Upper lobe of right lung (tissue), 1 donor: Measurements from ENCODE around the gene SPINK7. TPM values are rescaled to one million over a fixed set of nuclear protein-coding genes. Genes with fewer than 3 reads are reported as not detected.

Experiments
- ATAC-seq: fragments of 200-7000 bp; cut with Tn5 transposase; one replicate; pipeline ENCODE4 v1.9.1; 2020; ENCODE audit warnings: mild to moderate bottlenecking, moderate library complexity
- DNase-seq: peaks from one replicate; pipeline ENCODE4 v3.0.0-alpha.2; 2020
- H3K27ac ChIP-seq: fragments of 200-600 bp; one replicate; pipeline ENCODE4 v1.8.0; 2022
- H3K27me3 ChIP-seq: fragments of 200-600 bp; one replicate; pipeline ENCODE4 v1.8.0; 2022; ENCODE audit warnings: mild to moderate bottlenecking
- H3K36me3 ChIP-seq: fragments of 200-600 bp; one replicate; pipeline ENCODE4 v1.8.0; 2022
- H3K4me1 ChIP-seq: fragments of 200-600 bp; one replicate; pipeline ENCODE4 v1.8.0; 2022
- H3K4me3 ChIP-seq: fragments of 200-600 bp; one replicate; pipeline ENCODE4 v1.8.0; 2022; ENCODE audit warnings: mild to moderate bottlenecking
- H3K9me3 ChIP-seq: fragments of 200-600 bp; one replicate; pipeline ENCODE4 v1.8.0; 2022
- intact Hi-C: fragments of 100-400 bp; cut with DNase I; formaldehyde crosslinking; loops from one replicate; pipeline ENCODE4 v1.11.0; 2022
- total RNA-seq: library from RNA; stranded (reverse); fragmentation: NEBNext Ultra II Directional; extraction: Animal tissue kit (Norgen Biotek cat#: 25700); gene quantifications from one replicate; pipeline ENCODE4 v1.2.1, GENCODE V29; 2021
- TF ChIP-seq, protein P1 (sequence below): fragments of 200-600 bp; IDR thresholded peaks from one replicate; pipeline ENCODE4 v1.8.0; 2022; ENCODE audit warnings: antibody characterized with exemption
- donor health status: DM: no; HTN: yes; CAD: no; lungs with severe emphysema.

SPINK7 gene
- total RNA-seq, 1 donor from 2014 or later, result not detected

DNA sequence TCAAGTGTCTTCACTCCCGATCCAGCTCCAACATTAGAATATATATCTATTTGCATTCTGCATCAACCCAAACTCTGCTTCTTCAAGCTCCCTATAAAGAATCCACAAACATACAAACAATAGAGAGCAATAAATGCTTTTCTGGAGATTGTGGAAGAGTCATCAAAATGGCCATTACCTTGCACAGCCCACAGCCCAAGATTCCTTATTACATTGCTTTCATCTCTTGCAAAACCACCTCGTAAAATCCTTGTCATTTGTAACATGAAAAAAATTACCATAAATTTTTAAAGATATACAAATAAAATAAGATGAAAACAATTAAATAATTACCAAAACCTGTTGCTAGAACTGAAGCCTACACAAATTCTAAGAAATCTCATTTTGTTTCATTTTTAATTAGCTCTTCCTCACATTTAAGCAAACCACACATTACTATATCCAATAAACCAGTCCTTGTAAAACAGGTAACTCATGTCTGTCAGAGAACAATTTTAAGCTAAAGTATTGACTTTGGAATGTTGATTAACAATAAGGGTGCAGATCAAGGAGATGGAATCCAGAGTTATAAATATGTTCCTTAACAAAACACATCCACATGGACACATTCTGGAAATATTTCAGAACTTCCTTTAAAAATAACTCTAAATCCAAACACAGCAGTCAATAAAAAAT is 30.3 kb downstream of the SPINK7 start:
- Histone ChIP-seq H3K36me3 (no peaks in the 10 kb centered on the region), H3K9me3 (no peaks in the 10 kb centered on the region), H3K27me3 (no peaks in the 10 kb centered on the region), H3K4me3 (no peak overlapping the region), H3K4me1 (no peaks in the 10 kb centered on the region), H3K27ac (no peak overlapping the region)
- TF ChIP-seq, protein P1, sequence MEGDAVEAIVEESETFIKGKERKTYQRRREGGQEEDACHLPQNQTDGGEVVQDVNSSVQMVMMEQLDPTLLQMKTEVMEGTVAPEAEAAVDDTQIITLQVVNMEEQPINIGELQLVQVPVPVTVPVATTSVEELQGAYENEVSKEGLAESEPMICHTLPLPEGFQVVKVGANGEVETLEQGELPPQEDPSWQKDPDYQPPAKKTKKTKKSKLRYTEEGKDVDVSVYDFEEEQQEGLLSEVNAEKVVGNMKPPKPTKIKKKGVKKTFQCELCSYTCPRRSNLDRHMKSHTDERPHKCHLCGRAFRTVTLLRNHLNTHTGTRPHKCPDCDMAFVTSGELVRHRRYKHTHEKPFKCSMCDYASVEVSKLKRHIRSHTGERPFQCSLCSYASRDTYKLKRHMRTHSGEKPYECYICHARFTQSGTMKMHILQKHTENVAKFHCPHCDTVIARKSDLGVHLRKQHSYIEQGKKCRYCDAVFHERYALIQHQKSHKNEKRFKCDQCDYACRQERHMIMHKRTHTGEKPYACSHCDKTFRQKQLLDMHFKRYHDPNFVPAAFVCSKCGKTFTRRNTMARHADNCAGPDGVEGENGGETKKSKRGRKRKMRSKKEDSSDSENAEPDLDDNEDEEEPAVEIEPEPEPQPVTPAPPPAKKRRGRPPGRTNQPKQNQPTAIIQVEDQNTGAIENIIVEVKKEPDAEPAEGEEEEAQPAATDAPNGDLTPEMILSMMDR, result no peak
- intact Hi-C loops, result no loop called here
- DNase-seq, result no peak
- ATAC-seq, result no peak

DNA sequence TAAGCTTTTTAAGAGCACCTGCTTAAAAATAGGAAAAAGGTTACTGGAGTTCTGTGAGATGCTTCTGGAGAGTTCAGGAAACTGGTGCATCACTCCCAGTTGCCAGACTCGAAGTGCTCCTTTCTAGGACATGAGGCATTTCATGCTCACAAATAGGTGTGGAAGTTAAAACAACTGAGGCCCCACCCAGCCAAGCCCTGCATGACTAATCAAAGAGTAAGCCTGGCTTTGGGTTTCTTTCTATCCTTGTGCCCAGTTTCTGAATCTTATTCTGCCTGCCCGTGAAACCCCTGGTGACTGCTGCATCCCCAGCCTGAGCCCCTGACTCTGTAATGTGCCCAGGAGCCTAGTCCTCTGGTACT is 30.8 kb downstream of the SPINK7 start:
- DNase-seq (no peak), ATAC-seq (no peak)
- TF ChIP-seq, protein P1, result no peak
- intact Hi-C loops, result no loop called here
- Histone ChIP-seq H3K9me3 (no peaks in the 10 kb centered on the region), H3K27me3 (no peaks in the 10 kb centered on the region), H3K4me3 (no peak overlapping the region), H3K4me1 (no peaks in the 10 kb centered on the region), H3K27ac (no peak overlapping the region), H3K36me3 (no peaks in the 10 kb centered on the region)

DNA sequence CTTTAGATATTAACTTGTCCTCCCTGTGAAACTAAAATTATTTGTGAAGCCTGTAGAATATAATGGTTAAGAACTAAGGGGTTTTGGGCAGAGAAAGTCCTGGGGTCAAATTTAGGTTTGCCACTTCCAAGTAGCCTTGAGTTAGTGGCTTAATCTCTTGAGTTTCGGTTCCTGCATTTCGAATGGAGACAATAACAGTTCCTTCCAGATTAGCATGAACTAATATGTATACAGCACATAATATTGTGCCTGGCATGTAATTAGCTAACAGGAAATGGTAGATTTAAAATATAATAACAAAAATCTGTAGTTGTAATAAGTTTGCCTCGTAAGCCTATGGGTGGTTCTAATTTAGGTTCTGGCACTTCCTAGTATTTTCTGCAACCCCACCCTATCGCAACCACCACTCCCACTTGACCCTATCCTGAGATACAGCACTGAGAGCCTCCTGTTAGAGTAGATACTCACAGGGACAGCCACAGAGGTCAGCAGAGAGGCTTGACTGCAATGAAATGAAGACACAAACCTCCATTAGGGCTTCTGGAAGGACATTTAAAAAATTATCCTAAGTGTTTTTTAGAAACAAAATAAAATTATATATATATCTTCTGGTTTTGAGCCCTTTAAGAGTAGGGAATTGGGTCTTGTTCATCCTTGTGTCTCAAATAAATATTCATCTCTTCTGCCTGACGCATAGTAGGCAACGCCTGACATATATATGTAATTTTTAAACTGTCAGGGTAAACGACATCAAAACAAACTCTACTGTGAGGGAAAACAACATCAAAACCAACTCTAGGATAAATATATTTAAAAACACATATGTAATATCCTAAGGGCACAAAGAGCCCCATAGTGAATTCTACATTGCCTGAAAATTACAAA is 31.6 kb downstream of the SPINK7 start:
- H3K4me3 ChIP-seq, result no peak overlapping the region
- no peaks in the 10 kb centered on the region for H3K36me3 ChIP-seq
- no peaks in the 10 kb centered on the region for H3K27me3 ChIP-seq
- no peaks in the 10 kb centered on the region for H3K4me1 ChIP-seq
- H3K9me3 ChIP-seq, result no peaks in the 10 kb centered on the region
- DNase-seq (no peak), ATAC-seq (no peak)
- H3K27ac ChIP-seq, result no peak overlapping the region
- intact Hi-C loops, result no loop called here
- TF ChIP-seq, protein P1, result no peak

DNA sequence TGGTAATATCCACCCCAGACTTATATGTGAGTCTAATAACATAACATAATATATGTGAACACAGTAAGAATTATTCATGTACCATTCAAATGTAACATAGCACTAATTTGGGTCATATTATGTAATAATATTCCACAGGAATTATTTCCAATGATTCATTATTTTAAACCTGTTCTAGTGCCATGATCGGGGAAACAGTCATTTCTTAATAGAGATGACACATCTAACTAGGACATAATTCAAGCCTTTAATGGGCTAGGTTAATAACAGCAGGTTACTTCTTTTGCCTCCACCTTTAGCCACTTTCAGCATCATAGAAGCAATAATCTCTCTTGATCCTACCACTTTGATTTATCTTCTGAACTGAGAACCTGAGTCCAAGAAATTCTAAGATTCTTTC is 35.5 kb downstream of the SPINK7 start:
- H3K4me3 ChIP-seq, result no peak overlapping the region
- intact Hi-C loops, result no loop called here
- no peak for ATAC-seq
- DNase-seq, result no peak
- TF ChIP-seq, protein P1, result no peak
- no peaks in the 10 kb centered on the region for H3K36me3 ChIP-seq
- no peaks in the 10 kb centered on the region for H3K9me3 ChIP-seq
- H3K27me3 ChIP-seq, result no peaks in the 10 kb centered on the region
- no peak overlapping the region for H3K27ac ChIP-seq
- H3K4me1 ChIP-seq, result no peaks in the 10 kb centered on the region

DNA sequence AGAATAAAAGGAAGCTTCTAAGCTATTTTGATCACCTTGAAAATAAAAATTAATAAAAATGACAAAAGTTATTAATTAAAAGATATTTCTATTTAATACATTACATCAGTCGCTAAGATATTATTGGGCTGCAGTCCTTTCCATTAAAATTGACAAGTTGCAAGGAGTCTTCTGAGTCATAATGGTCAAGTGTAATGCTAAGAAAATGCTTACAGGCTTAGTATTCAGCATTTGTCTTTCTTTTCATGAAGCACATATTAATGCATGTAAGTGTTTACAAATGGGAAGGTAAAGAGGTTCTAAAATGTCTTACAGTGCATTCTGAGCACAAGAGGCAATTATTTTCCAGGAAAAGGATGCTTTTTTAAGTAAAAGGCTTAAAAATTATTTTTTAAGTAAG is 40.5 kb downstream of the SPINK7 start:
- no peaks in the 10 kb centered on the region for H3K9me3 ChIP-seq
- TF ChIP-seq, protein P1, result no peak
- H3K36me3 ChIP-seq, result no peaks in the 10 kb centered on the region
- no peak overlapping the region for H3K4me3 ChIP-seq
- H3K27me3 ChIP-seq, result no peaks in the 10 kb centered on the region
- H3K4me1 ChIP-seq, result no peaks in the 10 kb centered on the region
- no peak for DNase-seq
- no peak for ATAC-seq
- no peak overlapping the region for H3K27ac ChIP-seq
- intact Hi-C loops, result no loop called here
